Superior temporal gyrus (tissue), 1 donor: ENCODE measurements around the gene KDM3B.
"Not testable (repeated sequence)": the region's sequence is repeated elsewhere in the genome, so short reads cannot be mapped to it uniquely, and the experiment has no call there.

Source experiments
- DNase-seq: peaks from one replicate; pipeline ENCODE4 v3.0.0-alpha.2; 2016; ENCODE audit errors: extremely low spot score

Gene KDM3B

GRCh38 chr5:138466125-138466899, 113.8 kb downstream of the KDM3B start:
- DNase-seq: peak; percentile 14

- no peak for DNase-seq
These were observed 114.6 kb downstream of the KDM3B start for GRCh38 chr5:138466900-138467710.

GRCh38 chr5:138467711-138468132, 115.2 kb downstream of the KDM3B start:
- DNase-seq: no peak

GRCh38 chr5:138468133-138468965, 115.9 kb downstream of the KDM3B start:
- peak; percentile 12 for DNase-seq

- DNase-seq: no peak
These were observed 116.6 kb downstream of the KDM3B start for GRCh38 chr5:138468966-138469539.

GRCh38 chr5:138469540-138470321, 117.2 kb downstream of the KDM3B start:
- no peak for DNase-seq

- DNase-seq: no peak
These were observed 118.0 kb downstream of the KDM3B start for GRCh38 chr5:138470322-138471051.

- DNase-seq: no peak
These were observed 118.5 kb downstream of the KDM3B start for GRCh38 chr5:138471052-138471361.

GRCh38 chr5:138472353-138472752, 119.9 kb downstream of the KDM3B start:
- DNase-seq: no peak

GRCh38 chr5:138473151-138473550, 120.7 kb downstream of the KDM3B start:
- DNase-seq: not testable (repeated sequence)

GRCh38 chr5:138476918-138477317, 124.4 kb downstream of the KDM3B start:
- DNase-seq: no peak

- DNase-seq: no peak
These were observed 130.2 kb downstream of the KDM3B start for GRCh38 chr5:138482638-138483037.
